ENCODE data around the gene PCSK6. TPM values are rescaled to one million over a fixed set of nuclear protein-coding genes. Genes with fewer than 3 reads are reported as not detected.

The PCSK6 gene
- total RNA-seq, 2 experiments from 2014 or later, result 0.57 TPM; not detected in 1

- Histone ChIP-seq H3K4me3 (ENCODE audit: low read depth, low read length, poor library complexity, severe bottlenecking) (no peak overlapping the region), H3K9me3 (ENCODE audit: low read length) (no peaks in the 10 kb centered on the region), H3K36me3 (ENCODE audit: insufficient read depth, low read length) (no peaks in the 10 kb centered on the region), H2AFZ (ENCODE audit: low read length) (no peak overlapping the region), H3K4me2 (ENCODE audit: low read length) (no peak overlapping the region), H4K20me1 (ENCODE audit: insufficient read depth, low read length) (no peaks in the 10 kb centered on the region), H3K4me1 (ENCODE audit: insufficient read depth, low read length, poor library complexity, severe bottlenecking) (no peaks in the 10 kb centered on the region), H3K27ac (ENCODE audit: low read depth, low read length, poor library complexity, severe bottlenecking) (no peak overlapping the region), H3K79me2 (ENCODE audit: insufficient read depth, low read depth, low read length) (no peaks in the 10 kb centered on the region), H3K9me2 (ENCODE audit: insufficient read depth, low read length) (no peaks in the 10 kb centered on the region)
- POLR2A ChIA-PET, result no interaction called here
- TF ChIP-seq, protein P1, sequence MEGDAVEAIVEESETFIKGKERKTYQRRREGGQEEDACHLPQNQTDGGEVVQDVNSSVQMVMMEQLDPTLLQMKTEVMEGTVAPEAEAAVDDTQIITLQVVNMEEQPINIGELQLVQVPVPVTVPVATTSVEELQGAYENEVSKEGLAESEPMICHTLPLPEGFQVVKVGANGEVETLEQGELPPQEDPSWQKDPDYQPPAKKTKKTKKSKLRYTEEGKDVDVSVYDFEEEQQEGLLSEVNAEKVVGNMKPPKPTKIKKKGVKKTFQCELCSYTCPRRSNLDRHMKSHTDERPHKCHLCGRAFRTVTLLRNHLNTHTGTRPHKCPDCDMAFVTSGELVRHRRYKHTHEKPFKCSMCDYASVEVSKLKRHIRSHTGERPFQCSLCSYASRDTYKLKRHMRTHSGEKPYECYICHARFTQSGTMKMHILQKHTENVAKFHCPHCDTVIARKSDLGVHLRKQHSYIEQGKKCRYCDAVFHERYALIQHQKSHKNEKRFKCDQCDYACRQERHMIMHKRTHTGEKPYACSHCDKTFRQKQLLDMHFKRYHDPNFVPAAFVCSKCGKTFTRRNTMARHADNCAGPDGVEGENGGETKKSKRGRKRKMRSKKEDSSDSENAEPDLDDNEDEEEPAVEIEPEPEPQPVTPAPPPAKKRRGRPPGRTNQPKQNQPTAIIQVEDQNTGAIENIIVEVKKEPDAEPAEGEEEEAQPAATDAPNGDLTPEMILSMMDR (conservative IDR thresholded peaks at IDR 0.05; ENCODE audit: low read length), result no peak
- TF ChIP-seq EZH2phosphoT487 (IDR thresholded peaks at IDR 0.05; ENCODE audit: borderline replicate concordance, low read depth, low read length), result no peak
- DNase-seq (ENCODE audit: low spot score), result no peak
- intact Hi-C loops (cut with micrococcal nuclease; ENCODE audit: unreplicated experiment), result no loop called here
- CTCF ChIA-PET (ENCODE audit: unreplicated experiment), result no interaction called here
- no TSS peak for BruUV-seq (replicated peaks)
Observed at GRCh38 chr15:101481917-101482525, 7.5 kb downstream of the PCSK6 start.

GRCh38 chr15:101481381-101481705 is 8.2 kb downstream of the PCSK6 start:
- H3K4me2 ChIP-seq (ENCODE audit: low read length), result no peak overlapping the region
- intact Hi-C loops (cut with micrococcal nuclease; ENCODE audit: unreplicated experiment), result no loop called here
- H4K20me1 ChIP-seq (ENCODE audit: insufficient read depth, low read length), result no peaks in the 10 kb centered on the region
- H3K36me3 ChIP-seq (ENCODE audit: insufficient read depth, low read length), result no peaks in the 10 kb centered on the region
- DNase-seq (ENCODE audit: low spot score), result no peak
- ChIA-PET CTCF (ENCODE audit: unreplicated experiment) (no interaction called here), POLR2A (no interaction called here)
- TF ChIP-seq, protein P1 (conservative IDR thresholded peaks at IDR 0.05; ENCODE audit: low read length), result no peak
- TF ChIP-seq EZH2phosphoT487 (IDR thresholded peaks at IDR 0.05; ENCODE audit: borderline replicate concordance, low read depth, low read length), result no peak
- no TSS peak for BruUV-seq (replicated peaks)
- no peaks in the 10 kb centered on the region for H3K79me2 ChIP-seq (ENCODE audit: insufficient read depth, low read depth, low read length)
- no peaks in the 10 kb centered on the region for H3K9me2 ChIP-seq (ENCODE audit: insufficient read depth, low read length)
- H3K9me3 ChIP-seq (ENCODE audit: low read length), result no peaks in the 10 kb centered on the region
- no peak overlapping the region for H2AFZ ChIP-seq (ENCODE audit: low read length)
- no peak overlapping the region for H3K27ac ChIP-seq (ENCODE audit: low read depth, low read length, poor library complexity, severe bottlenecking)
- no peak overlapping the region for H3K4me3 ChIP-seq (ENCODE audit: low read depth, low read length, poor library complexity, severe bottlenecking)
- H3K4me1 ChIP-seq (ENCODE audit: insufficient read depth, low read length, poor library complexity, severe bottlenecking), result no peaks in the 10 kb centered on the region

GRCh38 chr15:101480613-101481380 is 8.7 kb downstream of the PCSK6 start:
- no peaks in the 10 kb centered on the region for H3K9me2 ChIP-seq (ENCODE audit: insufficient read depth, low read length)
- no peak overlapping the region for H3K4me3 ChIP-seq (ENCODE audit: low read depth, low read length, poor library complexity, severe bottlenecking)
- no peak overlapping the region for H3K27ac ChIP-seq (ENCODE audit: low read depth, low read length, poor library complexity, severe bottlenecking)
- no TSS peak for BruUV-seq (replicated peaks)
- no peak for TF ChIP-seq EZH2phosphoT487 (IDR thresholded peaks at IDR 0.05; ENCODE audit: borderline replicate concordance, low read depth, low read length)
- TF ChIP-seq, protein P1 (conservative IDR thresholded peaks at IDR 0.05; ENCODE audit: low read length), result no peak
- H3K4me1 ChIP-seq (ENCODE audit: insufficient read depth, low read length, poor library complexity, severe bottlenecking), result no peaks in the 10 kb centered on the region
- H3K9me3 ChIP-seq (ENCODE audit: low read length), result no peaks in the 10 kb centered on the region
- no peak overlapping the region for H3K4me2 ChIP-seq (ENCODE audit: low read length)
- POLR2A ChIA-PET, result no interaction called here
- DNase-seq (ENCODE audit: low spot score), result no peak
- no peaks in the 10 kb centered on the region for H3K36me3 ChIP-seq (ENCODE audit: insufficient read depth, low read length)
- intact Hi-C loops (cut with micrococcal nuclease; ENCODE audit: unreplicated experiment), result no loop called here
- CTCF ChIA-PET (ENCODE audit: unreplicated experiment), result no interaction called here
- no peaks in the 10 kb centered on the region for H3K79me2 ChIP-seq (ENCODE audit: insufficient read depth, low read depth, low read length)
- H4K20me1 ChIP-seq (ENCODE audit: insufficient read depth, low read length), result no peaks in the 10 kb centered on the region
- no peak overlapping the region for H2AFZ ChIP-seq (ENCODE audit: low read length)
